ENCODE measurements around the gene MCEMP1.
"Not testable (repeated sequence)": the region's sequence is repeated elsewhere in the genome, so short reads cannot be mapped to it uniquely, and the experiment has no call there.

Gene MCEMP1

GRCh38 chr19:7638802-7639465, 38.0 kb upstream of the MCEMP1 start:
- no peak overlapping the region for H3K4me3 ChIP-seq
- H3K27me3 ChIP-seq (ENCODE audit: low read depth) = no peaks in the 10 kb centered on the region
- H3K4me1 ChIP-seq = no peaks in the 10 kb centered on the region
- H3K9me3 ChIP-seq = no peaks in the 10 kb centered on the region
- no peaks in the 10 kb centered on the region for H3K36me3 ChIP-seq (replicated peaks)
- DNase-seq (ENCODE audit: low spot score in 2 of 2) = no peak
- in situ Hi-C loops (cut with MboI; ENCODE audit: low sequenced_read_pairs) = no loop called here

GRCh38 chr19:7639863-7640348, 37.0 kb upstream of the MCEMP1 start:
- no peak for DNase-seq (ENCODE audit: low spot score in 2 of 2)
- Histone ChIP-seq H3K4me1 (no peaks in the 10 kb centered on the region), H3K4me3 (no peak overlapping the region), H3K36me3 (replicated peaks) (no peaks in the 10 kb centered on the region), H3K27me3 (ENCODE audit: low read depth) (no peaks in the 10 kb centered on the region), H3K9me3 (no peaks in the 10 kb centered on the region)
- in situ Hi-C loops (cut with MboI; ENCODE audit: low sequenced_read_pairs) = no loop called here

- H3K4me1 ChIP-seq = no peaks in the 10 kb centered on the region
- no peak overlapping the region for H3K4me3 ChIP-seq
- no peaks in the 10 kb centered on the region for H3K36me3 ChIP-seq (replicated peaks)
- H3K9me3 ChIP-seq = no peaks in the 10 kb centered on the region
- no peak for DNase-seq (ENCODE audit: low spot score in 2 of 2)
- no peaks in the 10 kb centered on the region for H3K27me3 ChIP-seq (ENCODE audit: low read depth)
- in situ Hi-C loops (cut with MboI; ENCODE audit: low sequenced_read_pairs) = no loop called here
Measured at GRCh38 chr19:7640803-7641202, 36.1 kb upstream of the MCEMP1 start.

- Histone ChIP-seq H3K9me3 (no peaks in the 10 kb centered on the region), H3K4me3 (no peak overlapping the region), H3K4me1 (no peaks in the 10 kb centered on the region), H3K36me3 (replicated peaks) (no peaks in the 10 kb centered on the region), H3K27me3 (ENCODE audit: low read depth) (no peaks in the 10 kb centered on the region)
- in situ Hi-C loops (cut with MboI; ENCODE audit: low sequenced_read_pairs) = no loop called here
- no peak for DNase-seq (ENCODE audit: low spot score in 2 of 2)
Measured at GRCh38 chr19:7641290-7642276, 35.3 kb upstream of the MCEMP1 start.

- H3K36me3 ChIP-seq (replicated peaks) = no peaks in the 10 kb centered on the region
- no peaks in the 10 kb centered on the region for H3K27me3 ChIP-seq (ENCODE audit: low read depth)
- H3K4me1 ChIP-seq = no peaks in the 10 kb centered on the region
- no peaks in the 10 kb centered on the region for H3K9me3 ChIP-seq
- in situ Hi-C loops (cut with MboI; ENCODE audit: low sequenced_read_pairs) = no loop called here
- no peak for DNase-seq (ENCODE audit: low spot score in 2 of 2)
- no peak overlapping the region for H3K4me3 ChIP-seq
Measured at GRCh38 chr19:7642295-7643030, 34.4 kb upstream of the MCEMP1 start.

- Histone ChIP-seq H3K4me3 (no peak overlapping the region), H3K4me1 (no peaks in the 10 kb centered on the region), H3K36me3 (replicated peaks) (no peaks in the 10 kb centered on the region), H3K9me3 (no peaks in the 10 kb centered on the region), H3K27me3 (ENCODE audit: low read depth) (no peaks in the 10 kb centered on the region)
- in situ Hi-C loops (cut with MboI; ENCODE audit: low sequenced_read_pairs) = no loop called here
- no peak for DNase-seq (ENCODE audit: low spot score in 2 of 2)
Measured at GRCh38 chr19:7643031-7643415, 33.9 kb upstream of the MCEMP1 start.

GRCh38 chr19:7643629-7644549, 33.0 kb upstream of the MCEMP1 start:
- H3K4me3 ChIP-seq; in situ Hi-C loops (cut with MboI; ENCODE audit: low sequenced_read_pairs): not testable (repeated sequence)
- DNase-seq (ENCODE audit: low spot score in 2 of 2) = peak in 1 of 2 experiments; percentile 42

GRCh38 chr19:7644550-7644877, 32.4 kb upstream of the MCEMP1 start:
- Histone ChIP-seq H3K36me3 (replicated peaks) (no peaks in the 10 kb centered on the region), H3K4me1 (no peaks in the 10 kb centered on the region), H3K27me3 (ENCODE audit: low read depth) (no peaks in the 10 kb centered on the region), H3K9me3 (no peaks in the 10 kb centered on the region), H3K4me3 (no peak overlapping the region)
- in situ Hi-C loops (cut with MboI; ENCODE audit: low sequenced_read_pairs) = no loop called here
- DNase-seq (ENCODE audit: low spot score in 2 of 2) = no peak

More at GRCh38 chr19:7643629-7644549, 33.0 kb upstream of the MCEMP1 start:
- H3K4me1 ChIP-seq; H3K27me3 ChIP-seq (ENCODE audit: low read depth); H3K36me3 ChIP-seq (replicated peaks); H3K9me3 ChIP-seq: not testable (repeated sequence)

- no peak for DNase-seq (ENCODE audit: low spot score in 2 of 2)
- no peaks in the 10 kb centered on the region for H3K9me3 ChIP-seq
- H3K4me1 ChIP-seq = no peaks in the 10 kb centered on the region
- H3K27me3 ChIP-seq (ENCODE audit: low read depth) = no peaks in the 10 kb centered on the region
- in situ Hi-C loops (cut with MboI; ENCODE audit: low sequenced_read_pairs) = no loop called here
- H3K4me3 ChIP-seq = no peak overlapping the region
- no peaks in the 10 kb centered on the region for H3K36me3 ChIP-seq (replicated peaks)
Measured at GRCh38 chr19:7645163-7645562, 31.7 kb upstream of the MCEMP1 start.

GRCh38 chr19:7645656-7646425, 31.0 kb upstream of the MCEMP1 start:
- Histone ChIP-seq H3K4me3 (no peak overlapping the region), H3K36me3 (replicated peaks) (no peaks in the 10 kb centered on the region), H3K9me3 (no peaks in the 10 kb centered on the region), H3K4me1 (no peaks in the 10 kb centered on the region), H3K27me3 (ENCODE audit: low read depth) (peaks cover 3% of the 10 kb centered on the region; the same call in 1 of the 2 replicates)
- in situ Hi-C loops (cut with MboI; ENCODE audit: low sequenced_read_pairs) = no loop called here
- DNase-seq (ENCODE audit: low spot score in 2 of 2) = no peak

- DNase-seq (ENCODE audit: low spot score in 2 of 2) = no peak
- in situ Hi-C loops (cut with MboI; ENCODE audit: low sequenced_read_pairs) = no loop called here
- H3K36me3 ChIP-seq (replicated peaks) = no peaks in the 10 kb centered on the region
Measured at GRCh38 chr19:7646426-7646700, 30.5 kb upstream of the MCEMP1 start.

GRCh38 chr19:7647156-7647555, 29.7 kb upstream of the MCEMP1 start:
- peaks cover 9% of the 10 kb centered on the region for H3K27me3 ChIP-seq (ENCODE audit: low read depth)
- DNase-seq (ENCODE audit: low spot score in 2 of 2) = no peak
- H3K4me1 ChIP-seq = peaks cover under 1% of the 10 kb centered on the region; the same call in 1 of the 2 replicates
- H3K4me3 ChIP-seq = no peak overlapping the region
- no peaks in the 10 kb centered on the region for H3K36me3 ChIP-seq (replicated peaks)
- no peaks in the 10 kb centered on the region for H3K9me3 ChIP-seq
- in situ Hi-C loops (cut with MboI; ENCODE audit: low sequenced_read_pairs) = no loop called here

More at GRCh38 chr19:7646426-7646700, 30.5 kb upstream of the MCEMP1 start:
- H3K4me1 ChIP-seq = no peaks in the 10 kb centered on the region
- no peaks in the 10 kb centered on the region for H3K9me3 ChIP-seq
- H3K4me3 ChIP-seq = no peak overlapping the region
- H3K27me3 ChIP-seq (ENCODE audit: low read depth) = peaks cover 8% of the 10 kb centered on the region

Measured in HAP-1 (cell line).